A549 (cell line): ENCODE measurements around the gene MMP3. TPM values are rescaled to one million over a fixed set of nuclear protein-coding genes. Genes with fewer than 3 reads are reported as not detected.

Source experiments
- ATAC-seq, 2 experiments: fragments of 200-7000 bp in 1 of 2; fragments of >200 bp in 1 of 2; cut with Nextera tagmentation in 1 of 2; cut with Tn5 transposase in 1 of 2; 3 replicates each; pipeline versions ENCODE4 v1.8.0 to v1.9.1; 2018 to 2020; ENCODE audit warnings: mild to moderate bottlenecking in 1 of 2, moderate library complexity in 1 of 2
- CTCF ChIA-PET: fragments of 300-600 bp; sonication (Branson Sonifier 250); formaldehyde crosslinking; extraction: SDS; loops from one replicate; lab custom pipeline; 2021; ENCODE audit warnings: antibody characterized with exemption, inconsistent platforms; lab: Yijun Ruan, JAX
- POLR2A ChIA-PET: fragments of 350-600 bp; formaldehyde crosslinking; extraction: SDS; loops from one replicate; lab custom pipeline; 2021; ENCODE audit warnings: antibody characterized with exemption, inconsistent platforms; lab: Yijun Ruan, JAX
- DNase-seq, 2 experiments: peaks; one replicate each; pipeline versions ENCODE4 v3.0.0 to v3.0.0-alpha.2; 2011 to 2016; ENCODE audit warnings: low read depth in 1 of 2, low spot score in 1 of 2
- FAIRE-seq: peaks from 2 replicates; lab custom pipeline; 2011; peaks lifted over from hg19 to GRCh38; lab: Jason Lieb, UNC
- H3K27ac ChIP-seq, 2 experiments: fragments of >200 bp; sonication (Bioruptor Twin); formaldehyde crosslinking; 3 replicates each; pipeline ENCODE4 v1.5.1; 2016 to 2017
- H3K4me1 ChIP-seq: fragments of >200 bp; sonication (Bioruptor Twin); formaldehyde crosslinking; 3 replicates; pipeline ENCODE4 v1.6.1; 2016
- H3K4me2 ChIP-seq: fragments of >200 bp; sonication (Bioruptor Twin); formaldehyde crosslinking; 3 replicates; pipeline ENCODE4 v1.6.1; 2016
- H3K4me3 ChIP-seq: fragments of >200 bp; sonication (Bioruptor Twin); formaldehyde crosslinking; 3 replicates; pipeline ENCODE4 v1.5.1; 2016
- H3K9me3 ChIP-seq: fragments of >200 bp; sonication (Bioruptor Twin); formaldehyde crosslinking; 3 replicates; pipeline ENCODE4 v1.6.1; 2016
- CBX2 ChIP-seq: fragments of 200-600 bp; sonication (generic); IDR thresholded peaks from 2 replicates; pipeline ENCODE4 v1.6.1; 2016; ENCODE audit warnings: low read depth, mild to moderate bottlenecking, borderline replicate concordance
- EHF ChIP-seq: fragments of 250-450 bp; sonication (Bioruptor Pico); IDR thresholded peaks from 2 replicates; pipeline ENCODE4 v1.5.0; 2020; ENCODE audit warnings: mild to moderate bottlenecking
- FOSB ChIP-seq: fragments of 250-450 bp; sonication (Bioruptor Pico); IDR thresholded peaks from 2 replicates; pipeline ENCODE4 v1.5.0; 2020; ENCODE audit warnings: mild to moderate bottlenecking, moderate library complexity
- FOSL2 ChIP-seq, 2 experiments: fragments of 450-650 bp in 1 of 2; fragments of >200 bp in 1 of 2; sonication (Bioruptor Twin) in 1 of 2; formaldehyde crosslinking; IDR thresholded peaks; 2 replicates each; pipeline versions ENCODE4 v1.5.0 to v1.6.1; 2016 to 2020; ENCODE audit warnings: mild to moderate bottlenecking in 1 of 2, moderate library complexity in 1 of 2
- FOXS1 ChIP-seq: fragments of 250-450 bp; sonication (Bioruptor Pico); IDR thresholded peaks from 2 replicates; pipeline ENCODE4 v1.5.0; 2020; ENCODE audit warnings: mild to moderate bottlenecking, moderate library complexity
- GATA3 ChIP-seq: IDR thresholded peaks from 2 replicates; pipeline ENCODE4 v1.6.1; 2012; ENCODE audit warnings: borderline replicate concordance
- HEYL ChIP-seq: fragments of 250-450 bp; sonication (Bioruptor Pico); IDR thresholded peaks from 2 replicates; pipeline ENCODE4 v1.8.0; 2021; ENCODE audit warnings: mild to moderate bottlenecking, moderate library complexity
- HOXA7 ChIP-seq: fragments of 250-450 bp; sonication (Bioruptor Pico); IDR thresholded peaks from 2 replicates; pipeline ENCODE4 v1.5.0; 2020; ENCODE audit warnings: mild to moderate bottlenecking, moderate library complexity
- HOXB5 ChIP-seq: fragments of 250-450 bp; sonication (Bioruptor Pico); IDR thresholded peaks from 2 replicates; pipeline ENCODE4 v1.5.0; 2020; ENCODE audit warnings: mild to moderate bottlenecking, moderate library complexity
- KDM1A ChIP-seq: fragments of 200-600 bp; sonication (generic); IDR thresholded peaks from 2 replicates; pipeline ENCODE4 v1.6.1; 2016; ENCODE audit warnings: low read depth, mild to moderate bottlenecking
- MAFK ChIP-seq: fragments of 450-650 bp; IDR thresholded peaks from 2 replicates; pipeline ENCODE4 v1.6.1; 2014; ENCODE audit not compliant: partially characterized antibody
- MAZ ChIP-seq: fragments of 150-350 bp; IDR thresholded peaks from 2 replicates; pipeline ENCODE4 v1.6.1; 2014; ENCODE audit warnings: antibody characterized with exemption, low read depth, low read length, borderline replicate concordance
- MYC ChIP-seq: IDR thresholded peaks from 2 replicates; pipeline ENCODE4 v1.6.1; 2012; ENCODE audit warnings: mild to moderate bottlenecking, inconsistent platforms, low read length, improper control_type of control experiment, borderline replicate concordance
- NPAS2 ChIP-seq: fragments of 250-450 bp; sonication (Bioruptor Pico); IDR thresholded peaks from 2 replicates; pipeline ENCODE4 v1.8.0; 2022; ENCODE audit warnings: mild to moderate bottlenecking, moderate library complexity, borderline replicate concordance
- POLR2AphosphoS2 ChIP-seq: conservative IDR thresholded peaks from 2 replicates; pipeline ENCODE4 v1.6.1; 2012; ENCODE audit warnings: low read length, improper control_type of control experiment, inconsistent platforms
- RARB ChIP-seq: fragments of 250-450 bp; sonication (Bioruptor Pico); IDR thresholded peaks from 2 replicates; pipeline ENCODE4 v1.8.0; 2021; ENCODE audit warnings: mild to moderate bottlenecking, moderate library complexity
- RNF2 ChIP-seq: fragments of 200-600 bp; sonication (generic); IDR thresholded peaks from 2 replicates; pipeline ENCODE4 v1.6.1; 2016; ENCODE audit warnings: low read depth, mild to moderate bottlenecking, antibody characterized with exemption, moderate library complexity, borderline replicate concordance
- SMC3 ChIP-seq: fragments of >200 bp; sonication (Bioruptor Twin); formaldehyde crosslinking; IDR thresholded peaks from 3 replicates; pipeline ENCODE4 v1.6.1; 2018; ENCODE audit warnings: inconsistent platforms
- TFCP2L1 ChIP-seq: fragments of 250-450 bp; sonication (Bioruptor Pico); IDR thresholded peaks from 2 replicates; pipeline ENCODE4 v1.5.0; 2021; ENCODE audit warnings: mild to moderate bottlenecking
- TP53 ChIP-seq: fragments of 250-450 bp; sonication (Bioruptor Pico); IDR thresholded peaks from 2 replicates; pipeline ENCODE4 v1.5.0; 2021; ENCODE audit warnings: mild to moderate bottlenecking, moderate library complexity
- ZC3H11A ChIP-seq: fragments of 450-650 bp; IDR thresholded peaks from 2 replicates; pipeline ENCODE4 v1.6.1; 2014; ENCODE audit warnings: antibody characterized with exemption, mild to moderate bottlenecking
- ZSCAN20 ChIP-seq: fragments of 250-450 bp; sonication (Bioruptor Pico); IDR thresholded peaks from 2 replicates; pipeline ENCODE4 v1.8.0; 2022; ENCODE audit warnings: mild to moderate bottlenecking, moderate library complexity
- WGBS: methylation state at CpG from one replicate; pipeline ENCODE4 v1.1.6; 2017; ENCODE audit errors: missing lambda C conversion rate; 5-methylcytosine and 5-hydroxymethylcytosine counted together
- polyA plus RNA-seq, 4 experiments: library from polyadenylated mRNA; depleted of rRNA in 3 of 4; stranded (reverse); fragments of >200 nt; fragmentation: RNase III in 1 of 4; extraction: RNeasy Plus Mini Kit Qiagen cat#74134 plus additional on column Dnase treatment in 1 of 4; gene quantifications; 2 replicates in 3 of 4; 3 replicates in 1 of 4; pipeline ENCODE4 v1.2.3, GENCODE V29; 2011 to 2017
- TF ChIP-seq, protein P1 (sequence below): fragments of >200 bp; sonication (Bioruptor Twin); formaldehyde crosslinking; IDR thresholded peaks from 2 replicates; pipeline ENCODE4 v1.6.1; 2016
- TF ChIP-seq, protein P2 (sequence below): fragments of >200 bp; sonication (Bioruptor Twin); formaldehyde crosslinking; IDR thresholded peaks from 3 replicates; pipeline ENCODE4 v1.5.1; 2016
- TF ChIP-seq, protein P3 (sequence below): fragments of 250-450 bp; sonication (Bioruptor Pico); IDR thresholded peaks from 2 replicates; pipeline ENCODE4 v1.5.0; 2021; ENCODE audit warnings: mild to moderate bottlenecking, moderate library complexity, borderline replicate concordance
- TF ChIP-seq, protein P4 (sequence below): fragments of >200 bp; sonication (Bioruptor Twin); formaldehyde crosslinking; IDR thresholded peaks from 3 replicates; pipeline ENCODE4 v1.6.1; 2016

The MMP3 gene
- polyA plus RNA-seq, 2 of the 4 experiments (the other 2 are of a cell fraction) = not detected

DNA sequence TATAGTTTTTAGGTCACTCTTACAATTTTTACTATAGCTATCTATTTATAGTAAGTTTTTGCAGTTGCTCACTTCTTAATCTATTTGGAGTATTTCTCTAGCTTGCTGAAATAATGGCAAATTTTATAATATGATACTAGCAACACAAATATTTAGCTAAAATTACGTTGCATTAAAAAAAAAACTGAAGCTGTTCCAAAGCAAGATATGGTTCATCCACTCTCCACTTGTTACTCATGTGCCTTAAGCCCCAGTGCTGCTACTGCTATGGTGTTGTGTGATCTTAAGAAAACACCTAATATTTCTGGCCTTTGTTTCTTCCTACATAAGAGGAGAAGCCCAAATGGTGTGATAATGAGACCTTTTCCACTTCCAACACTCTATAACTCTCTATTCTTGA is 479 bp downstream of the MMP3 start:
- H3K9me3 ChIP-seq = no peaks in the 10 kb centered on the region
- TF ChIP-seq ZSCAN20 (no peak), KDM1A (no peak), RARB (CRISPR knock-in tag) (no peak), FOXS1 (no peak), FOSL2 (IDR thresholded peaks at IDR 0.05) (no peak), FOSL2 (CRISPR knock-in tag; IDR thresholded peaks at IDR 0.05) (no peak), ZC3H11A (no peak), CBX2 (no peak), GATA3 (no peak), MYC (no peak)
- TF ChIP-seq, protein P1, sequence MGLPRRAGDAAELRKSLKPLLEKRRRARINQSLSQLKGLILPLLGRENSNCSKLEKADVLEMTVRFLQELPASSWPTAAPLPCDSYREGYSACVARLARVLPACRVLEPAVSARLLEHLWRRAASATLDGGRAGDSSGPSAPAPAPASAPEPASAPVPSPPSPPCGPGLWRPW = no peak
- no peak overlapping the region for H3K4me3 ChIP-seq
- FAIRE-seq (no peak), DNase-seq (no peak), ATAC-seq (no peak)
- H3K4me1 ChIP-seq = no peaks in the 10 kb centered on the region
- POLR2A ChIA-PET = interaction anchor here (1.0 kb wide), 1 partner anchor 8 kb away, joined by 3 read pairs; no protein-coding TSS in a partner anchor
- 3% methylated on average over 1 of the region's 1 CpG for WGBS
- H3K27ac ChIP-seq = no peak overlapping the region
- no peak overlapping the region for H3K4me2 ChIP-seq
- CTCF ChIA-PET = no interaction called here

DNA sequence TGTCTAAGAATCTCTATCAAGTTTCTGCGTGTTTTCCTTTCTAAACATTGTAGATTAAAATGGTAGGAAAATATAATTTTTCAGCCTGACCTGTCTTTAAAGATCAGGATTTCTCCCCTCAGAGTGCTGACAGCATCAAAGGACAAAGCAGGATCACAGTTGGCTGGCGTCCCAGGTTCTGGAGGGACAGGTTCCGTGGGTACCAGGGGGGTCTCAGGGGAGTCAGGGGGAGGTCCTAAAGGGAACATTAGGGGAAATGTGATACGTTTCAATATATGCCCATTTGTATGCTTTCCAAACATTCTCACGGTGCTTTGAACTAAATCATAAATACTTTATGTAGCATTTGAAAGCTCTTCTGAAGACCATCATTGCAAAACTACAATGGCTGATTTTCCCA is 3.4 kb downstream of the MMP3 start:
- FAIRE-seq (no peak), ATAC-seq (no peak), DNase-seq (no peak)
- TF ChIP-seq MAFK (no peak), TP53 (no peak), MAZ (no peak), POLR2AphosphoS2 (no peak), HOXB5 (no peak), ZSCAN20 (no peak), EHF (CRISPR knock-in tag) (no peak), RNF2 (no peak), NPAS2 (CRISPR knock-in tag) (no peak)
- H3K4me1 ChIP-seq = no peaks in the 10 kb centered on the region
- ChIA-PET POLR2A (no interaction called here), CTCF (interaction anchor here (0.9 kb wide), 1 partner anchor 8 kb away, joined by 4 read pairs; no protein-coding TSS in a partner anchor)
- no peaks in the 10 kb centered on the region for H3K9me3 ChIP-seq
- H3K4me2 ChIP-seq = no peak overlapping the region
- 36% methylated on average over 5 of the region's 5 CpGs for WGBS
- H3K27ac ChIP-seq = no peak overlapping the region
- H3K4me3 ChIP-seq = no peak overlapping the region

DNA sequence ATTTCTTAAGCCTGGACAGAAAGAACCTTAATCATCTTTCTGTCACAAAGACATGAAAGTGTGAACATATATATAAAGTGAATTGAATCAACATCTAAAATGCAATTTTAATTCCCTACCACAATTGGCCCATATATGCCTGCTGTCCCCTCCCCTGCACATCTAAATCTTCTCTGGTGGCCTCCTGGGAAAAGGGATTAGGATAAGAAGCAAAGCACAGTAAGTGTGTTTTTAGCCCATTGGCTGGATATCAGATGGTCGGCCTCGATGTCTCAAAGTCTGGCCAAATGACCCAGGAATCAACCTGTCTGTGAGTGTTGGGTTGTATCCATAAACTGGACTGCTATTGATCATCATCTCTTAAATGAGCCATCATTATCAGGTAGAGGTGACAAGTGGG is 5.8 kb downstream of the MMP3 start:
- no peak overlapping the region for H3K4me3 ChIP-seq
- no peak overlapping the region for H3K4me2 ChIP-seq
- H3K4me1 ChIP-seq = no peaks in the 10 kb centered on the region
- WGBS = 54% methylated on average over 2 of the region's 2 CpGs
- ATAC-seq (no peak), DNase-seq (no peak), FAIRE-seq (no peak)
- CTCF ChIA-PET = no interaction called here
- POLR2A ChIA-PET = no interaction called here
- no peak overlapping the region for H3K27ac ChIP-seq
- H3K9me3 ChIP-seq = no peaks in the 10 kb centered on the region
- no peak for TF ChIP-seq HEYL (CRISPR knock-in tag)
- TF ChIP-seq FOSB (CRISPR knock-in tag) = no peak
- TF ChIP-seq, protein P2, sequence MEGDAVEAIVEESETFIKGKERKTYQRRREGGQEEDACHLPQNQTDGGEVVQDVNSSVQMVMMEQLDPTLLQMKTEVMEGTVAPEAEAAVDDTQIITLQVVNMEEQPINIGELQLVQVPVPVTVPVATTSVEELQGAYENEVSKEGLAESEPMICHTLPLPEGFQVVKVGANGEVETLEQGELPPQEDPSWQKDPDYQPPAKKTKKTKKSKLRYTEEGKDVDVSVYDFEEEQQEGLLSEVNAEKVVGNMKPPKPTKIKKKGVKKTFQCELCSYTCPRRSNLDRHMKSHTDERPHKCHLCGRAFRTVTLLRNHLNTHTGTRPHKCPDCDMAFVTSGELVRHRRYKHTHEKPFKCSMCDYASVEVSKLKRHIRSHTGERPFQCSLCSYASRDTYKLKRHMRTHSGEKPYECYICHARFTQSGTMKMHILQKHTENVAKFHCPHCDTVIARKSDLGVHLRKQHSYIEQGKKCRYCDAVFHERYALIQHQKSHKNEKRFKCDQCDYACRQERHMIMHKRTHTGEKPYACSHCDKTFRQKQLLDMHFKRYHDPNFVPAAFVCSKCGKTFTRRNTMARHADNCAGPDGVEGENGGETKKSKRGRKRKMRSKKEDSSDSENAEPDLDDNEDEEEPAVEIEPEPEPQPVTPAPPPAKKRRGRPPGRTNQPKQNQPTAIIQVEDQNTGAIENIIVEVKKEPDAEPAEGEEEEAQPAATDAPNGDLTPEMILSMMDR = no peak
- no peak for TF ChIP-seq NPAS2 (CRISPR knock-in tag)
- no peak for TF ChIP-seq TFCP2L1 (CRISPR knock-in tag)
- TF ChIP-seq FOSL2 (IDR thresholded peaks at IDR 0.05) = no peak
- TF ChIP-seq FOSL2 (CRISPR knock-in tag; IDR thresholded peaks at IDR 0.05) = no peak
- no peak for TF ChIP-seq CBX2
- TF ChIP-seq, protein P1 = no peak
- no peak for TF ChIP-seq FOXS1
- TF ChIP-seq HOXA7 (CRISPR knock-in tag) = no peak
- no peak for TF ChIP-seq SMC3
- TF ChIP-seq, protein P3, sequence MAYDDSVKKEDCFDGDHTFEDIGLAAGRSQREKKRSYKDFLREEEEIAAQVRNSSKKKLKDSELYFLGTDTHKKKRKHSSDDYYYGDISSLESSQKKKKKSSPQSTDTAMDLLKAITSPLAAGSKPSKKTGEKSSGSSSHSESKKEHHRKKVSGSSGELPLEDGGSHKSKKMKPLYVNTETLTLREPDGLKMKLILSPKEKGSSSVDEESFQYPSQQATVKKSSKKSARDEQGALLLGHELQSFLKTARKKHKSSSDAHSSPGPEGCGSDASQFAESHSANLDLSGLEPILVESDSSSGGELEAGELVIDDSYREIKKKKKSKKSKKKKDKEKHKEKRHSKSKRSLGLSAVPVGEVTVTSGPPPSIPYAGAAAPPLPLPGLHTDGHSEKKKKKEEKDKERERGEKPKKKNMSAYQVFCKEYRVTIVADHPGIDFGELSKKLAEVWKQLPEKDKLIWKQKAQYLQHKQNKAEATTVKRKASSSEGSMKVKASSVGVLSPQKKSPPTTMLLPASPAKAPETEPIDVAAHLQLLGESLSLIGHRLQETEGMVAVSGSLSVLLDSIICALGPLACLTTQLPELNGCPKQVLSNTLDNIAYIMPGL (CRISPR knock-in tag) = no peak
- TF ChIP-seq, protein P4, sequence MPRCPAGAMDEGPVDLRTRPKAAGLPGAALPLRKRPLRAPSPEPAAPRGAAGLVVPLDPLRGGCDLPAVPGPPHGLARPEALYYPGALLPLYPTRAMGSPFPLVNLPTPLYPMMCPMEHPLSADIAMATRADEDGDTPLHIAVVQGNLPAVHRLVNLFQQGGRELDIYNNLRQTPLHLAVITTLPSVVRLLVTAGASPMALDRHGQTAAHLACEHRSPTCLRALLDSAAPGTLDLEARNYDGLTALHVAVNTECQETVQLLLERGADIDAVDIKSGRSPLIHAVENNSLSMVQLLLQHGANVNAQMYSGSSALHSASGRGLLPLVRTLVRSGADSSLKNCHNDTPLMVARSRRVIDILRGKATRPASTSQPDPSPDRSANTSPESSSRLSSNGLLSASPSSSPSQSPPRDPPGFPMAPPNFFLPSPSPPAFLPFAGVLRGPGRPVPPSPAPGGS = no peak
- no peak for TF ChIP-seq RNF2
